HG03159 (cell line): ENCODE data around the gene CLSTN2.
A peak's percentile ranks its signal among the peaks of the same experiment; 100 is the strongest.

Source experiments
- ATAC-seq: cut with Tn5 transposase; IDR thresholded peaks from one replicate; pipeline ENCODE4 v1.9.1; 2021; ENCODE audit warnings: mild to moderate bottlenecking, moderate library complexity; ENCODE audit not compliant: unreplicated experiment

CLSTN2 gene

GRCh38 chr3:139935016-139935865 lies at the start of gene CLSTN2:
Gene CLSTN2 (plus strand): TSS chr3:139935185.
- peak; percentile 48 for ATAC-seq

- ATAC-seq = no peak
These were observed 47.6 kb upstream of the CLSTN2 start for GRCh38 chr3:139887431-139887830.

- no peak for ATAC-seq
These were observed 46.3 kb upstream of the CLSTN2 start for GRCh38 chr3:139888561-139889140.

- ATAC-seq = no peak
These were observed 41.6 kb upstream of the CLSTN2 start for GRCh38 chr3:139893267-139893962.

- ATAC-seq = no peak
These were observed 40.9 kb upstream of the CLSTN2 start for GRCh38 chr3:139893963-139894642.

- no peak for ATAC-seq
These were observed 40.4 kb upstream of the CLSTN2 start for GRCh38 chr3:139894643-139894989.

- no peak for ATAC-seq
These were observed 37.2 kb upstream of the CLSTN2 start for GRCh38 chr3:139897759-139898158.

- ATAC-seq = no peak
These were observed 28.6 kb upstream of the CLSTN2 start for GRCh38 chr3:139906418-139906817.

- ATAC-seq = no peak
These were observed 25.2 kb upstream of the CLSTN2 start for GRCh38 chr3:139909811-139910210.

GRCh38 chr3:139916271-139916670 lies 18.7 kb upstream of the CLSTN2 start:
- no peak for ATAC-seq

GRCh38 chr3:139917226-139917785 lies 17.7 kb upstream of the CLSTN2 start:
- no peak for ATAC-seq

- no peak for ATAC-seq
These were observed 6.1 kb upstream of the CLSTN2 start for GRCh38 chr3:139928708-139929505.

GRCh38 chr3:139930211-139930610 lies 4.8 kb upstream of the CLSTN2 start:
- no peak for ATAC-seq

GRCh38 chr3:139933766-139934165 lies 1.2 kb upstream of the CLSTN2 start:
- ATAC-seq = no peak

- no peak for ATAC-seq
These were observed 371 bp upstream of the CLSTN2 start for GRCh38 chr3:139934613-139935015.

- no peak for ATAC-seq
These were observed 1.2 kb downstream of the CLSTN2 start for GRCh38 chr3:139935866-139936817.

GRCh38 chr3:139937674-139938279 lies 2.8 kb downstream of the CLSTN2 start:
- no peak for ATAC-seq

GRCh38 chr3:139939681-139940190 lies 4.8 kb downstream of the CLSTN2 start:
- ATAC-seq = no peak
